Retinal pigment epithelial cell (primary cell): ENCODE measurements around the gene KEL.
"Not testable (repeated sequence)": the region's sequence is repeated elsewhere in the genome, so short reads cannot be mapped to it uniquely, and the experiment has no call there.

Source experiments
- DNase-seq: peaks from one replicate; pipeline ENCODE4 v3.0.0-alpha.2; 2010; ENCODE audit warnings: low read depth
- H3K4me3 ChIP-seq: 2 replicates; pipeline ENCODE4 v1.5.1; 2011; ENCODE audit warnings: mild to moderate bottlenecking, low read length, control low read depth, moderate library complexity
- CTCF ChIP-seq: conservative IDR thresholded peaks from 2 replicates; pipeline ENCODE4 v1.5.1; 2011; ENCODE audit warnings: low read depth, low read length, control low read depth, inconsistent platforms

KEL gene

GRCh38 chr7:142983825-142984224, 21.7 kb upstream of the KEL start:
- no peak for DNase-seq
- H3K4me3 ChIP-seq = no peak overlapping the region
- no peak for TF ChIP-seq CTCF

- not testable (repeated sequence) for DNase-seq, H3K4me3 ChIP-seq
These were observed 16.2 kb upstream of the KEL start for GRCh38 chr7:142978402-142978801.

- H3K4me3 ChIP-seq = no peak overlapping the region
- DNase-seq = no peak
These were observed 12.5 kb upstream of the KEL start for GRCh38 chr7:142974626-142975025.

GRCh38 chr7:142969183-142969582, 7.0 kb upstream of the KEL start:
- no peak overlapping the region for H3K4me3 ChIP-seq
- DNase-seq = no peak
- no peak for TF ChIP-seq CTCF

More at GRCh38 chr7:142974626-142975025, 12.5 kb upstream of the KEL start:
- TF ChIP-seq CTCF = no peak

- no peak overlapping the region for H3K4me3 ChIP-seq
- no peak for DNase-seq
- no peak for TF ChIP-seq CTCF
These were observed 6.1 kb upstream of the KEL start for GRCh38 chr7:142968229-142968628.

GRCh38 chr7:142964502-142965246, 2.5 kb upstream of the KEL start:
- DNase-seq = no peak
- no peak overlapping the region for H3K4me3 ChIP-seq
- no peak for TF ChIP-seq CTCF

- DNase-seq = no peak
- TF ChIP-seq CTCF = no peak
- no peak overlapping the region for H3K4me3 ChIP-seq
These were observed 1.8 kb upstream of the KEL start for GRCh38 chr7:142963993-142964392.

GRCh38 chr7:142962991-142963390, 828 bp upstream of the KEL start:
- no peak overlapping the region for H3K4me3 ChIP-seq
- TF ChIP-seq CTCF = no peak
- no peak for DNase-seq
